Esophagus squamous epithelium (tissue), 5 donors: ENCODE data around the gene TP53I13. TPM values are rescaled to one million over a fixed set of nuclear protein-coding genes. Genes with fewer than 3 reads are reported as not detected.
A peak's percentile ranks its signal among the peaks of the same experiment; 100 is the strongest.

ENCODE experiments used
- DNase-seq: peaks from one replicate; lab custom pipeline; 2025; lab: John Stamatoyannopoulos, UW
- H3K27ac ChIP-seq, 4 donors: fragments of 200-600 bp; sonication (generic); one replicate each; pipeline ENCODE4 v1.5.1; 2016 to 2019; ENCODE audit warnings: mild to moderate bottlenecking in 1 of 4
- H3K27me3 ChIP-seq, 4 donors: fragments of 200-600 bp; sonication (generic); 1 replicate in 3 of 4; 2 replicates in 1 of 4; pipeline versions ENCODE4 v1.5.1 to v1.6.0; 2017 to 2021; ENCODE audit warnings: antibody characterized with exemption in 1 of 4
- H3K36me3 ChIP-seq, 3 donors: fragments of 200-600 bp; sonication (generic); one replicate each; pipeline ENCODE4 v1.5.1; 2016 to 2019
- H3K4me1 ChIP-seq, 3 donors: fragments of 200-600 bp; sonication (generic); one replicate each; pipeline ENCODE4 v1.5.1; 2017 to 2019
- H3K4me3 ChIP-seq, 4 donors: fragments of 200-600 bp; sonication (generic); 1 replicate in 3 of 4; 2 replicates in 1 of 4; pipeline ENCODE4 v1.5.1; 2016 to 2019; ENCODE audit warnings: mild to moderate bottlenecking in 2 of 4, moderate library complexity in 1 of 4
- H3K9me3 ChIP-seq, 3 donors: fragments of 200-600 bp; sonication (generic); one replicate each; pipeline ENCODE4 v1.5.1; 2016 to 2019
- CTCF ChIP-seq, 6 experiments: fragments of 450-650 bp in 4 of 6; fragments of 200-600 bp in 2 of 6; sonication (generic) in 2 of 6; IDR thresholded peaks; one replicate each; pipeline ENCODE4 v1.5.1; 2016 to 2019; ENCODE audit warnings: antibody characterized with exemption in 6 of 6, mild to moderate bottlenecking in 4 of 6, moderate library complexity in 4 of 6
- POLR2A ChIP-seq, 4 donors: fragments of 450-650 bp; IDR thresholded peaks; one replicate each; pipeline ENCODE4 v1.6.1; 2017; ENCODE audit warnings: antibody characterized with exemption in 4 of 4, mild to moderate bottlenecking in 4 of 4, moderate library complexity in 3 of 4
- WGBS, 2 donors: methylation state at CpG; one replicate each; pipeline ENCODE4 v1.1.5; 2018; 5-methylcytosine and 5-hydroxymethylcytosine counted together
- intact Hi-C: fragments of 100-400 bp; cut with DNase I; formaldehyde crosslinking; loops from one replicate; pipeline ENCODE4 v1.15.0; 2022
- total RNA-seq, 4 donors: library from RNA; depleted of rRNA; stranded (reverse); fragments of >200 nt; gene quantifications; one replicate each; pipeline ENCODE4 v1.1.0, GENCODE V29; 2016
- donor health status: DM: yes; HTN: yes; CAD: no.

The TP53I13 gene
- total RNA-seq, 4 donors from 2014 or later: 11.8 to 34.9 (median 21.8) TPM

DNA sequence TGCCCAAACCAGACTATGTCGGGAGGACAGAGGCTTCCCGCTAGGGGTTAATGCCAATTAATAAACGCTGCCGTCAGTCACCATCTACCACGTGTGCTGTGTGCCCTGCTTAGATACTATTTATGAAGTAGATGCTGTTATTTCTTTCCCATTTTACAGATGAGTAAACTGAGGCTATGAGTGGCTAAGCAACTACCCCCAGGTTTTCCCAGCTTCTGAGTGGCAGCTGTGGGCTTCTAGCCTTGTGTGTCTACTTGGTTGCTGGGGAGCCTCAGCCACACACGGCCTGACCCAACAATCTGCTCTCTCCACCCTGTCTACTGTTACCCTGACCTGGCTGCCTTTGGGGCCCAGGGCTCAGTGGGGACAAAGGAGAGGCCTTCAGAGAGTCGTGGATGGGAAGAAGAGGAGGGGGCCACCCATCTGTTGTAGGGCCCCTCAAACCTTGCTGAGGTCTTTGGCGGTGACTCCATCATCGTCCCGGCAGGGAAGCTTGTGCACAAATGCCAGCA, 13.8 kb downstream of the TP53I13 start:
- TF ChIP-seq CTCF (IDR thresholded peaks at IDR 0.05): no peak
- TF ChIP-seq POLR2A (IDR thresholded peaks at IDR 0.05): no peak
- 54 to 63% methylated on average over 6 to 7 of the region's 10 CpGs for WGBS, 2 donors
- Histone ChIP-seq H3K36me3 (peaks cover 0 to 56% (median 25%) of the 10 kb centered on the region in 3 donors), H3K27me3 (no peaks in the 10 kb centered on the region), H3K9me3 (no peaks in the 10 kb centered on the region), H3K4me1 (peaks cover 62 to 98% (median 63%) of the 10 kb centered on the region in 3 donors), H3K27ac (peak overlapping the region in 3 of 4 donors; percentile 42 to 93 (median 90)), H3K4me3 (no peak overlapping the region)
- intact Hi-C loops: no loop called here
- no peak for DNase-seq

GRCh38 chr17:29582772-29583171, 14.3 kb downstream of the TP53I13 start:
- Histone ChIP-seq H3K4me3 (no peak overlapping the region), H3K36me3 (peaks cover 0 to 52% (median 20%) of the 10 kb centered on the region in 3 donors), H3K9me3 (no peaks in the 10 kb centered on the region), H3K27me3 (no peaks in the 10 kb centered on the region), H3K27ac (peak overlapping the region; percentile 42 to 93 (median 84)), H3K4me1 (peaks cover 63 to 98% (median 66%) of the 10 kb centered on the region in 3 donors)
- no peak for DNase-seq
- WGBS, 2 donors: 88% methylated on average over 4 to 5 of the region's 13 CpGs
- TF ChIP-seq CTCF (IDR thresholded peaks at IDR 0.05) (no peak), POLR2A (IDR thresholded peaks at IDR 0.05) (no peak)
- intact Hi-C loops: no loop called here

DNA sequence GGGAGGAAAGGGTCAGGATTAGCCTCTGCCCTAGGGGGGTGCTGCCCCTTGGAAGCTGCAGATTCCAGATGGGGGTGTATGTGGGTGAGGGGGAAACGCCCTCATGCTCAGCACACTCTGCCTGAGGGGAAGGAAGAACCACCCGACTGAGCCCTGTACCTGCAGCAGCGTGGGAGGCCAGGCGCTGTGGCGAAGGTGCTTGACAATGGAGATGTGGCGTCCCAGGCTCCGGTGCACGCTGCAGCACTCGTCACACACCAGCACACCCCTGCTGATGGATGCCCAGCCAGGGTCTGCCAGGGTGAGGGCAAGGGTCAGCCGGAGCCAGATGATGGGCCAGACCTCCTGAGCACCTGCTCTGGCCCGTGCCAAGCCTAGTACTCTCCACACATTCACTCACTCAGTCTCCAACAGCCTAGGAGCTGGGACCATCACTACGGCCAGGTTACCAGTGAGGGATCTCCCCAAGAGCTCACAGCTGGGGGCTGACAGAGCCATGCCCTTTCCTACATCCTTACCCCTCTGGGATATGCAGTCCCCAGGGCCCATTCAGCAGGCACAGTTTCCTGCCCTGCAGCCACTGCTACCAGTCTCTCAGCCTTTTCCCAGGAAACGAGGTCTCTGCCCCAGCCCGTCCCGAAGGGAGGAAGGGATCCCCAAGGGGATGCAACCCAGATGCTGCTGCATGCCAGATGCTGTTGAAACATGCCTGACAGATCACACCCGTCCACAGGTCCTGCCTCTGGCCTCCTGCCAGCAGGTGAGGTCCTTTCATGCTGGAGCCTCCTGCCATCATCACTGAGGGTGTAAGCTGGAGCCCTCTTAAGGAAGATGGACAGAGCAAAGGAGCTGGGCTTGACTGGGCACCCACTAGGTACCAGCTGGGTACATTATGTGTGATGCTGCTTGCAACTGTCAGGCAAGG, 15.1 kb downstream of the TP53I13 start:
- Histone ChIP-seq H3K27me3 (no peaks in the 10 kb centered on the region), H3K36me3 (peaks cover 0 to 44% (median 12%) of the 10 kb centered on the region in 3 donors), H3K9me3 (no peaks in the 10 kb centered on the region), H3K27ac (peak overlapping the region; percentile 42 to 93 (median 84)), H3K4me1 (peaks cover 66 to 98% (median 69%) of the 10 kb centered on the region in 3 donors), H3K4me3 (no peak overlapping the region)
- 48 to 61% methylated on average over 5 to 14 of the region's 16 CpGs for WGBS, 2 donors
- TF ChIP-seq CTCF (IDR thresholded peaks at IDR 0.05) (no peak), POLR2A (IDR thresholded peaks at IDR 0.05) (no peak)
- DNase-seq: no peak
- intact Hi-C loops: no loop called here

GRCh38 chr17:29584452-29585079, 16.1 kb downstream of the TP53I13 start:
- 40 to 58% methylated on average over 1 to 8 of the region's 12 CpGs for WGBS, 2 donors
- Histone ChIP-seq H3K4me1 (peaks cover 66 to 91% (median 69%) of the 10 kb centered on the region in 3 donors), H3K4me3 (peak overlapping the region in 3 of 4 donors; percentile 19 to 52 (median 31)), H3K27me3 (no peaks in the 10 kb centered on the region), H3K9me3 (no peaks in the 10 kb centered on the region), H3K36me3 (peaks cover 0 to 34% (median 7%) of the 10 kb centered on the region in 3 donors), H3K27ac (peak overlapping the region; percentile 42 to 93 (median 87))
- no peak for DNase-seq
- TF ChIP-seq POLR2A (IDR thresholded peaks at IDR 0.05) (no peak), CTCF (IDR thresholded peaks at IDR 0.05) (no peak)
- intact Hi-C loops: no loop called here
